Epithelial cell of proximal tubule (primary cell): Measurements from ENCODE around the gene DENND2A. TPM values are rescaled to one million over a fixed set of nuclear protein-coding genes. Genes with fewer than 3 reads are reported as not detected.

Experiments
- DNase-seq: peaks from one replicate; pipeline ENCODE4 v3.0.0-alpha.2; 2011; ENCODE audit warnings: low read depth
- H3K4me3 ChIP-seq: 2 replicates; pipeline ENCODE4 v1.5.1; 2011; ENCODE audit warnings: low read depth, mild to moderate bottlenecking, low read length
- total RNA-seq: library from RNA; depleted of rRNA; stranded (reverse); fragments of >200 nt; gene quantifications from 2 replicates; pipeline ENCODE4 v1.2.3, GENCODE V29; 2015
- TF ChIP-seq, protein P1 (sequence below): conservative IDR thresholded peaks from 2 replicates; pipeline ENCODE4 v1.5.1; 2012; ENCODE audit warnings: low read depth, mild to moderate bottlenecking, low read length

Gene DENND2A
- total RNA-seq, 1 donor from 2014 or later = 27.6 TPM

DNA sequence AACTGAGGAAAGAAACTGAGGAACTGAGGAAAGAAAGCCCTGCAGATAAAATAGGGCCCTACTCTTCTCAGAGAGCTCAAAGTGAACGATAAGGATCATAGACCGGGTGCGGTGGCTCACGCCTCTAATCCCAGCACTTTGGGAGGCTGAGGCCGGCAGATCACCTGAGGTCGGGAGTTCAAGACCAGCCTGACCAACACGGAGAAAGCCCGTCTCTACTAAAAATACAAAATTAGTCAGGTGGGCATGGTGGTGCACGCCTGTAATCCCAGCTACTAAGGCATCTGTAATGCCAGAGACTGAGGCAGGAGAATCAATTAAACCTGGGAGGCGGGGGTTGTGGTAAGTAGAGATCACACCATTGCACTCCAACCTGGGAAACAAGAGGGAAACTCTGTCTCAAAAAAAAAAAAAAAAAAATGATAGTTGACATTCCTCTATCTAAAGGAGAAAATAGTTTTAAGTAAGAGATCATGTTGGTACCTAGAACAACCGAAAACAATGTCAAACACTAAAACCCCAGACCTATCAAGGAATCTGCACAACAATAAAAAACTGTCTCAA, 163.8 kb downstream of the DENND2A start:
- TF ChIP-seq, protein P1, sequence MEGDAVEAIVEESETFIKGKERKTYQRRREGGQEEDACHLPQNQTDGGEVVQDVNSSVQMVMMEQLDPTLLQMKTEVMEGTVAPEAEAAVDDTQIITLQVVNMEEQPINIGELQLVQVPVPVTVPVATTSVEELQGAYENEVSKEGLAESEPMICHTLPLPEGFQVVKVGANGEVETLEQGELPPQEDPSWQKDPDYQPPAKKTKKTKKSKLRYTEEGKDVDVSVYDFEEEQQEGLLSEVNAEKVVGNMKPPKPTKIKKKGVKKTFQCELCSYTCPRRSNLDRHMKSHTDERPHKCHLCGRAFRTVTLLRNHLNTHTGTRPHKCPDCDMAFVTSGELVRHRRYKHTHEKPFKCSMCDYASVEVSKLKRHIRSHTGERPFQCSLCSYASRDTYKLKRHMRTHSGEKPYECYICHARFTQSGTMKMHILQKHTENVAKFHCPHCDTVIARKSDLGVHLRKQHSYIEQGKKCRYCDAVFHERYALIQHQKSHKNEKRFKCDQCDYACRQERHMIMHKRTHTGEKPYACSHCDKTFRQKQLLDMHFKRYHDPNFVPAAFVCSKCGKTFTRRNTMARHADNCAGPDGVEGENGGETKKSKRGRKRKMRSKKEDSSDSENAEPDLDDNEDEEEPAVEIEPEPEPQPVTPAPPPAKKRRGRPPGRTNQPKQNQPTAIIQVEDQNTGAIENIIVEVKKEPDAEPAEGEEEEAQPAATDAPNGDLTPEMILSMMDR = no peak
- H3K4me3 ChIP-seq = peak overlapping the region; percentile 83
- DNase-seq = no peak

DNA sequence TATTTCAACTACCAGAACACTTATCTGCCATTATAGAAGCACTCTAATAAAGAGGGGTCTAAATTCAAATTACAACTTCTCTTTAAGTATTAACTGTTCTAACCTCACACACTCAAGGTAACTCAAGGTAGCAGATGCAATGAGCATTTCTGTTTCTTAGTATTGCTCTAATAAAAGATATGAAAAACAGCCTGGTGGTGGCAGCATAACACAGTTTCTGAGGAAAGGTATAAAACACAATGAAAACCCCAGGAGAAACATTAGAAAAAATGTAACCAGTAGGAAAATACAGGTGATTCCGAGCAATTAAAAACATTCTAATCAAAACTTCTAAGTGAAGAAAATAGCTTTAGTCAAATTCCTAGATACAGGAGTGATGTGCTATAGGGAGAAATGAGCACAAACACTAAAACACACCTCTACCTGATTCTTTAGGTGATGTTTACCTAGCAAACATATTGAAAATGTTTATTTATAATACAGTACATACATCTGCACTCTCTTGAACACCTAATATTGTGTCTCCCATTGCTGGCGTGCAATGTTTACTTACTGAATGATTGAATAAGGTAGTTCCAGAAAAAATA, 164.8 kb downstream of the DENND2A start:
- TF ChIP-seq, protein P1 = peak; percentile 64
- H3K4me3 ChIP-seq = no peak overlapping the region
- no peak for DNase-seq

Other genes starting within 250 kb of the DENND2A start
- gene SLC37A3, start 242.3 kb downstream of the DENND2A start, total RNA-seq = 26.0 and 37.0 TPM in 2 replicates
- gene RAB19, start 236.8 kb downstream of the DENND2A start, total RNA-seq = 2.7 and 3.6 TPM in 2 replicates
- gene MKRN1, start 161.3 kb downstream of the DENND2A start, total RNA-seq = 40.0 and 69.2 TPM in 2 replicates
- 32.3 and 36.8 TPM in 2 replicates for gene ADCK2, start 32.1 kb upstream of the DENND2A start, total RNA-seq
- gene NDUFB2, start 55.9 kb upstream of the DENND2A start, total RNA-seq = 425 and 531 TPM in 2 replicates